Left lung (tissue), 10 donors: ENCODE measurements around the gene NFATC1. TPM values are rescaled to one million over a fixed set of nuclear protein-coding genes. Genes with fewer than 3 reads are reported as not detected.

Experiments used
- ATAC-seq: fragments of 200-7000 bp; cut with Tn5 transposase; one replicate; pipeline ENCODE4 v1.9.1; 2020; ENCODE audit warnings: moderate library complexity
- DNase-seq, 4 donors: peaks; one replicate each; pipeline ENCODE4 v3.0.0-alpha.2; 2013 to 2020
- H3K27ac ChIP-seq, 2 donors: fragments of 200-600 bp; sonication (generic) in 1 of 2; one replicate each; pipeline versions ENCODE4 v1.5.0 to v1.8.0; 2020 to 2021
- H3K27me3 ChIP-seq, 2 donors: fragments of 200-600 bp; sonication (generic) in 1 of 2; one replicate each; pipeline versions ENCODE4 v1.5.0 to v1.8.0; 2020 to 2021
- H3K36me3 ChIP-seq, 2 donors: fragments of 200-600 bp; sonication (generic) in 1 of 2; one replicate each; pipeline versions ENCODE4 v1.5.0 to v1.8.0; 2020 to 2021
- H3K4me1 ChIP-seq, 2 donors: fragments of 200-600 bp; one replicate each; pipeline ENCODE4 v1.8.0; 2021
- H3K4me3 ChIP-seq, 2 donors: fragments of 200-600 bp; sonication (generic) in 1 of 2; one replicate each; pipeline versions ENCODE4 v1.5.0 to v1.8.0; 2020 to 2021; ENCODE audit warnings: mild to moderate bottlenecking in 1 of 2
- H3K9me3 ChIP-seq, 2 donors: fragments of 200-600 bp; sonication (generic) in 1 of 2; one replicate each; pipeline versions ENCODE4 v1.5.0 to v1.8.0; 2020 to 2021
- CTCF ChIP-seq, 2 donors: fragments of 200-600 bp; sonication (generic) in 1 of 2; IDR thresholded peaks; one replicate each; pipeline versions ENCODE4 v1.5.0 to v1.8.0; 2021; ENCODE audit warnings: antibody characterized with exemption in 2 of 2
- intact Hi-C, 2 donors: fragments of 100-400 bp; cut with DNase I; formaldehyde crosslinking; loops; one replicate each; pipeline versions ENCODE4 v1.11.2 to v1.14.2; 2022
- polyA plus RNA-seq, 6 donors: library from polyadenylated mRNA; unstranded; fragments of 120-200 nt; gene quantifications; one replicate each; pipeline ENCODE4 v1.2.1, GENCODE V29; 2013; ENCODE audit not compliant: insufficient read length in 6 of 6
- total RNA-seq, 2 donors: library from RNA; stranded (reverse); fragmentation: NEBNext Ultra II Directional; extraction: Animal tissue kit (Norgen Biotek cat#: 25700); gene quantifications; one replicate each; pipeline ENCODE4 v1.2.1, GENCODE V29; 2021
- donor health status: DM: no; HTN: yes; CAD: no.
- donor health status: DM: no; HTN: no; CAD: no.

NFATC1 gene
- total and polyA plus RNA-seq, 8 donors: 6.5 to 17.1 (median 8.0) TPM

- ATAC-seq: no peak
- H3K4me1 ChIP-seq: peaks cover 0 to 22% of the 10 kb centered on the region in 2 donors
Measured at GRCh38 chr18:79512461-79513380, 117.0 kb downstream of the NFATC1 start.

DNA sequence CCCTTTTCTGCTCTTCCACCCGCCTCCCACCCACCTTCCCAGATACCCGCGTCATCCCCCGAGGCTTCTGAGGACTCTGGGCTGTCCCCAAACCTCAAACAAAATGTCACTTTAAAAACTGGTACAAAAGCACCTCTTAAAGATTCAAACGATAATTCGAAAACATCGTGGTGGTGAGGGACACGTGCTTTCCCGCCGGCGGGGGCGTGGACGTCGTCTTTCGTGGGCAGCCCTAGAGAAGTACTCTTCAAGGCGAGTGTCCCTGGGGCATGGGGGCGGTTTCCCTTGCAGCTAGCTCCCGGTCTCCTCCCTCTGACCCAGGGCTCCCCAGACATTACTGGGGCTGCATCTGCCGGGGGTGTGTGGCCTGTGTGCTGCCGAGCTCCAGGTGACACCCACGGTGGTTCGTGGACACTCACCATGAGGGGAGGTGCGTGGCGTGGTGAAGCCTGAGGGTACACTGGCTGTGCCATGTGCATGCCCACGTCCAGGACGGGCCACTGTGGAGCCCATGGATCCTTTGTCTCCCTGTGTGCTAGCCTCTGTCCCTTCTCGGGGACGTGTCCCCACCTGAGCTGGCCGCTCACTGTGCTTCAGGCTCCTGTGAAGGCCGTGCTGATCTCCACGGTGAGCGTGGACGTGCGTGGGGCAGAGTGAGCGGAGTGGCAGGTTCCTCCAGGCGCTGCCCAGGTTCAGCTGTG lies 117.8 kb downstream of the NFATC1 start:
- H3K4me3 ChIP-seq: no peak overlapping the region
- TF ChIP-seq CTCF (IDR thresholded peaks at IDR 0.05): no peak
- ATAC-seq: no peak
- peaks cover 0 to 10% of the 10 kb centered on the region in 2 donors for H3K36me3 ChIP-seq
- no peak overlapping the region for H3K27ac ChIP-seq
- no peaks in the 10 kb centered on the region for H3K9me3 ChIP-seq
- peak in 1 of 4 donors; percentile 30 for DNase-seq
- no peaks in the 10 kb centered on the region for H3K27me3 ChIP-seq
- peaks cover 0 to 17% of the 10 kb centered on the region in 2 donors for H3K4me1 ChIP-seq
- intact Hi-C loops: no loop called here

More at GRCh38 chr18:79512461-79513380, 117.0 kb downstream of the NFATC1 start:
- Histone ChIP-seq H3K4me3 (no peak overlapping the region), H3K36me3 (peaks cover 0 to 10% of the 10 kb centered on the region in 2 donors), H3K27me3 (no peaks in the 10 kb centered on the region), H3K27ac (no peak overlapping the region), H3K9me3 (no peaks in the 10 kb centered on the region)
- DNase-seq: peak in 2 of 4 donors; percentile 22 to 71
- TF ChIP-seq CTCF (IDR thresholded peaks at IDR 0.05): no peak
- intact Hi-C loops: no loop called here

- H3K27ac ChIP-seq: no peak overlapping the region
- no peaks in the 10 kb centered on the region for H3K9me3 ChIP-seq
- H3K27me3 ChIP-seq: peaks cover 0 to 8% of the 10 kb centered on the region in 2 donors
- H3K4me1 ChIP-seq: peaks cover 0 to 11% of the 10 kb centered on the region in 2 donors
- no peak overlapping the region for H3K4me3 ChIP-seq
- intact Hi-C loops: no loop called here
- TF ChIP-seq CTCF (IDR thresholded peaks at IDR 0.05): no peak
- no peak for ATAC-seq
- DNase-seq: peak in 1 of 4 donors; percentile 9
- peaks cover 0 to 10% of the 10 kb centered on the region in 2 donors for H3K36me3 ChIP-seq
Measured at GRCh38 chr18:79515331-79515730, 119.6 kb downstream of the NFATC1 start.

GRCh38 chr18:79515944-79516351 lies 120.2 kb downstream of the NFATC1 start:
- no peak for TF ChIP-seq CTCF (IDR thresholded peaks at IDR 0.05)
- Histone ChIP-seq H3K27me3 (peaks cover 0 to 8% of the 10 kb centered on the region in 2 donors), H3K4me1 (peaks cover 0 to 11% of the 10 kb centered on the region in 2 donors), H3K27ac (no peak overlapping the region), H3K4me3 (no peak overlapping the region), H3K36me3 (peaks cover 0 to 10% of the 10 kb centered on the region in 2 donors), H3K9me3 (no peaks in the 10 kb centered on the region)
- DNase-seq (peak in 1 of 4 donors; percentile 11), ATAC-seq (no peak)
- intact Hi-C loops: no loop called here
